Measurements from ENCODE around the gene AIP. TPM values are rescaled to one million over a fixed set of nuclear protein-coding genes. Genes with fewer than 3 reads are reported as not detected.
"Not testable (repeated sequence)": the region's sequence is repeated elsewhere in the genome, so short reads cannot be mapped to it uniquely, and the experiment has no call there.

Gene AIP
- polyA plus RNA-seq, 3 donors = 57.8 to 73.4 (median 65.9) TPM

DNA sequence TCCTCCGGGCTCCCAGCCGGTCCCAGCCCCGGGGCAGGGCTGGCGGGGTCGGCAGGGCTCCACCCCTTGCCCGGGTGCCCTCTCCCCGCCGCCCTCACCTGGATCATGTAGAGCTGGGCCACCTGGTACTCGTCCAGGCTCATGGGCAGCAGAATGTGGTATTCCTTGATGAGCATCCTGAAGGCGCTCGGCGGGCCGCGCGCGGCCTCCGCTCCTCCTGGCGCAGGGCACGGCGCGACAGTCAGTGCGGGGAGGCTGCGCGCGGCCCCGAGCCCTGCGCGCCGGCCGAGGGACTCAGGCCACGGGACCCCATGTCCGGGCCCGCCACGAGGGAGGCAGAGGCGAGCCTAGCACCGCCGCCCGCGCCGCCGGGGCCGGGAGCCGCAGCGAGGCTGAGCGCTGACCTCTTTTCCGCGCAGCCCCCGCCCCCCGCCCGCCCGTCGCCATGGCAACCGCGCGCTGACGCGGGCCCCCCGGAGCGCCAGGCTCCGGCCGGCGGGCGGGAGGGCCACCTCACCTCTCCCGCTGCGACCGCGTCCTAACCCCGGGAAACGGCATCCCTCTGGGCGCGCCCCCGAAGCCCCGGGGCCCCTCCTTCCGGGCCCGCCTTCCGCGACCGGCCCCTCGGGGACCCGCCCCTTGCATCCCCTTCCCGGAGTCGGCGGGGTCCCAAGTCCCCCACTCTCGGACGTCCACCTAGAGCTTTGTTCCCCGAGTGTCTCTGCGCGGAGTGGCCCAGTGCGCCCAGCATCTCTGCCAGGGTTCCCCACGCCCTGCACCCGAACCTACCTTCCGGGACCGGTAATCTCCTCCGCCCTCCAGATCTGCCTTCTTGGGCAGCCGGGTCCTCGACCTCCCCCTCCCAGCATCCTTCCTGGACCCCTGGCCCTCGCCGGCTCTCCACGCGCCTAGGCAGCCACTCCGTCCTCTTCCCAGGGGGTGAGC, 21.5 kb downstream of the AIP start:
- peak; percentile 27 for DNase-seq

DNA sequence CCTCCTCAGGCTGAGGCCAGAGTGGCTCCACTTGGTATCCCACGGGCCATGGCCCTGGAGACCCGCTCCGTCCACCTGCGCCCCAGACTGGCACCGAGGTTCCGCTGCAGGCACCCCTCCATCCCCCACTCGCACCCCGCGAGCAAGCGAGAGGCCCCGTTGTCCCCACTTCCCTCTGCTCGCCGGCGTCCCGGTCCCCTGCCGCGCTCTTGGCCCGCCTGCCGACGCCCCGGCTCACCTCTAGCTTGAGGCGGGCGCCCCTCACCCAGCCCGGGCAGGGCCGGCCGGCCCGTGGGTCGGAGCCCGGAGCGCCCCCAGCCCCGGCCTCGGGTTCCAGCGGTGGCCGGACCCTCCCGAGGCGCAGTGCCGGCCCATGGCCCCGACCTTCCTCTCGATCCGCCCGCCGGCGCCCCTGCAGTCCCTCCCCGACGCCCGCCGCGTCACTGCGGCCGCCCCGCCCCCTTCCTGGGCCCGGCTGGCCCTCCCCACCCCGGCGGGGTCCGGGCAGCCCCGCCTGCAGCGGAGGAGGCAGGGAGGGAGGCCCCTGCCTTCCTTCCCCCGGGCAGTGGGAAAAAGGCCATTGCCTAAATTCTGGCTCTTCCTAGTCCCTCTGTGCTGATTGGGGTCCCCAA, 22.2 kb downstream of the AIP start, which contains the start of gene PITPNM1:
TSS of gene PITPNM1 (minus strand) at position 414 of the 632 bp plus-strand sequence. CDS start 1,183 bp downstream, outside the sequence.
- peak; percentile 60 for DNase-seq

DNA sequence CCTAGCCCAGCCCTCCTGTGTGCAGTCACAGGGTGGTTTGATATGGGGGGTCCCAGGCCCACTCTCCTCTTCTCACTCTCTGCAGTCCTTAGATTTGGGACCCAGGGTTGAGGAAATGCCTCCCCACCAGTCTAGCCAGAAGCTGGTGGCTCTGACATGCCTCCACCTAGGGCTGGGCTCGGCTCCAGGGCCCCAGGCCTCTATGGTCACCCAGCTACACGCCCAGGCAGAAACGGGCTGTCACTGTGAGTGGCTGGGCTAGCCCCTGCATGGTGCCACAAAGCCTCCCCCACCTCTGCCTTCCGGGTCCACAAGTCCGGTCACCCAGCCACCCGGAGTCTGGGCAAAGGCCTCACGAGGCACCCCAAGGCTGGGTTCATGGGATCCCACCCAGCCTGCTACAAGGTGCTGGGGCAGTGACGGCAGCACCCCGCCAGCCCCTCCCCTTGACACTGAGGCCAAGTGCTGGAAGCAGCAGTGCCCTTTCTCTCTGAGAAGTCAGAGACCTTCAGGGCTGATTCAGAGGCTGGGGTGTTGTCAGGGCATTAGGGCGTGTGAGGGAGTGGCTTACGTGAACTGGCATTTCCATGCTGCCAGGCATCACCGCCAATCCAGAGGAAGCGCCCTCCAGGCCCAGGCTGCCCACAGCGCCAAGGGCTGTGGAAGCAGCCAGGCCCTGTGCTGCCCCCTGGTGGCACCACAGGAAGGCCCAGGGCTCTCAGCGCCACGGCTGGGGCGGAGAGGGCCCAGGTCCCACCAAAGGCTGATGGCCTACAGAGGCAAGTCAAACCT, 23.0 kb downstream of the AIP start:
- peak; percentile 84 for DNase-seq

DNA sequence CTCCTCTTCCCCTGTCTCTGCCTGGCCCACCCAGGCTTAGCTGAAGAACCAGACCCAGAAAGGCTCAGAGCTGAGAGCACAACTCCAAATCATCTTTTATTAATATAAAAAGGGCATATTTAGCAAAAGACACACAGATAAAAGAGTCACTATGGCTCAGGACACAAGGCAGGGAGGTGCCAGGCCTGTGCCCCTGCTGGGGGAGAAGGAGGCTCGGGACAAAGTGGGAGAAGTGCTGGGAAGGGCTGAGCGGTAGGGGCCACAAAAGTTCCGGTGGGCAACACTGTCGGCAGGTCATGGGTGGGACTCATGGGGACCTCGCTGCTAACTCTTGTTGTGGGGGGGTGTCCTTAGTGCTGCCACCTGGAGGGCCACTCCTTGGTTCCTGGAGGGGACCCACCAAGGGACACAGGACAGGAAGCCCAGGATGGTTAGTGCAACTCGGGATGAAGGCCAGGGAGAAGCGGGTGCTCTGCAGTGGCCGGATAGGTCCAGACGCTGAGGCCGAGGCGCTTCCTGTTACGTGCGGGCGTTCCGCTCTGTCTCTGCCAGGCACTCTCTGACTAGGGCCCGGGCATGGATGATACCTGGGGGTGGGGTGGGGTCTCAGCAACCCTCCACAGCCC, 23.7 kb downstream of the AIP start:
- DNase-seq = no peak

DNA sequence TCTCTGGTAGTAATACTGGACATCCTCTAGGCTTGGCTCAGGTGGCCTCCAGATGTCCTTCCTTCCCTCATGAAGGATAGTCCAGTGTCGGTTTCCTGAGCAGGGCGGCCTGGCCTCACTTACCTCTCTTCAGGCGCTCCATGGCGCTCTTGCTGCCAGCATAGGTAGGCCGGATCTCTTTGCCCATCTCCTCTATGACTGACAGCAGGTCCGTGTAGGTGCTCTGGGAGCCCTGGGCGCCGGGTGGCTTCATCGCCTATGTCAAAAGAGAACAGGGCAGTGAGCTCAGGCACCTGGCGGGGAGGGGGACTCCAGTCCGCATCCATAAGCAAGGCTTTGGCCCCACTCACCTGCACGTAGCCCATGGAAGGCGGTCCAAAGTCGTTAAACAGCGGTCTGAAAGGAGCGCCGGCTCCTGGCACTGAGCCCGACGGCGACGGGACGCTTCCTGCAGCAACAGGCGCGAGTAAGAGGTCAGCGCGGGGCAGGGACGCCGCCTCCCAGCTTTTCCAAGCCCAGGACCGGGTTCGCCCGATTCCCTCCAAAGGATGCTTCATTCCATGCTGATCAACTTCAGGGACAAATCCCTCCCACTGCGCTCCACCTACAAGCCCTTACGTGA, 24.5 kb downstream of the AIP start:
- no peak for DNase-seq

DNA sequence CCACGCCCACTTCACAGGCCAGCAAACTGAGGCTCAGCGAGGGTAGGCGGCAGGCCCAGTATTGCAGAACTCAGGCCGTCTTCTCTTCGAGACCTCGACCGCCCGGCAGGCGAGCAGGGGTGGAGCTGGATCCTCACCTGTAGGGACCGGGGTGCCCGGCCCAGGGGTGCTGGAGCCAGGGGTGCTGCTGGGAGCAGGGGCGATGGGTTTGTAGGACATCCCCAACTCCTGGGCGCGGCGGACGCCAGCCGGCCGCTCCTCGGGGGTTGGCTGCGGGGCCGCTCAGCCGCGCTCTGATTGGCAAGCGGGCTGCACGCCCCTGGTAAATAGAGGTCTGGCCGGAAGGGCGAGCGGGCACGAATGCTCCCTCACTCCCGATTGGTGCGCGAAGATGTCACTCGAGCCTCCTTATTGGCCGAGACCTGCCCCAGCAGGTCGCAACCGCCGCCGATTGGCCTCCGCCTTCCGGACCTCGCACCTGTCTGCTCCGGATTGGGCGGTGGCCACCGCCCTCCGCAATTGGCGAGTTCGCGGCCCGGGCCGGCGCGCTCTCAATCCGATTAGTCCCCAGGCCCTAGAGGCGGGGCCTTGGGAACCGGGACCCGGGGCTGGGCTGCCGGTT, 25.1 kb downstream of the AIP start, which contains the start of gene CDK2AP2:
TSS of gene CDK2AP2 (minus strand) at position 299 of the 622 bp plus-strand sequence. CDS start at position 219, 80 bp downstream.
- DNase-seq = peak; percentile 98

DNA sequence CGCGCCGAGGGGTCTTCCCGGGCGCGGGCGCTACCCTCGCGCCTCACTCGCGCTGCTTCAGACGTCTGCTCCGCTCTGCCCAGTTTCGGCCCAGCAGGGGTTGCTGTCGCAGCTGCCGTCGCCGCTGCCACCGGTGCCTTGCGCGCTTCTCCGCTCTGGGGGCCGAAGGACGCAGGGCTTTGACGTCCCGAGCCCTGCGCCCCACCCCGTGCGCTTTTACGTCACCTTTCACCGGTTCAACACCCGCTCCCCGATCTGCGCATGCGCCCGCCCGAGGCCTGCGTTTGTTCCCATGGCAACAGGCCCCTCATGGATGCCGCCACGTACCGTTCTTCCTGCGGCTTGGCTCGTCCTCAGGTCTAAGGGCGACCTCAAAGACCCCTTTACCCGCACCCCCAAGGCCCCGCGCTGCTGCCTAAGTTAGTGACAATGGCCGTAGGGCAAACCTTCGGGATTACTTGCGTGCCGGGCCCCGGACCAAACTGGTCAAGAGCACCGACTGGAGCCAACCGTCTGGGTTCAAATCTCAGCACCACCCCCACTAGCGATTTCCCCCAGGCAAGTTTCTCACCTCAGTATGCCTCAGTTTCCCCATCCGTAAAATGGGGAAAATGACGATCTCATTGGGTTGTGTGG, 25.8 kb downstream of the AIP start:
- DNase-seq = peak; percentile 96

DNA sequence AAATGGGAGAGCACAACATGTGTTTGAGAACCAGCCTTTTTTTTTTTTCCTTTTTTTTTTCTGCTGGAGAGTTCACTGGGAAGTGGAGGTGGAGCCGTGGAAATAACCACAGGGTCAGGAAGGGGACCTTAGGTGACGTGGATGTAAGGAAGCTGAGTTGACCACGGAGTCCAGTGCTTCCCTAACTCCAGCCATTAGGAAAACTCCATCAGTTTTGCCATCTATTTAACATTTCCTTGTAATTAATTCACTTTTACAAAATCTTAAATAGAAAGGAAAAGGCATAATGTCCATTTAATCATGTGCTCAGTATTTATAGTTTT, 27.2 kb downstream of the AIP start:
- no peak for DNase-seq

DNA sequence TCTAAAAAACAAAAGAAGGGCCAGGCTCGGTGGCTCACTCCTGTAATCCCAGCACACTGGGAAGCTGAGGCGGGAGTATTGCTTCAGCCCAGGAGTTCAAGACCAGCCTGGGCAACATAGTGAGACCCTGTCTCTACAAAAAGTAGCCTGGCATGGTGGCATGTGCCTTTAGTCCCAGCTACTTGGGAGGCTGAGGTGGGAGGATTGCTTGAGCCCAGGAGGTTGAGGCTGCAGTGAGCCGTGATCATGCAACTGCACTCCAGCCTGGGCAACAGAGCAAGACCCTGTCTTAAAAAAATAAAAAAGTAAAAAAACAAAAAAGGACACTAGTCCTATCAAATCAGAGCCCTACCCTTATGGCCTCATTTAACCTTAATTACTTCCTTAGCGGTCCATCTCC, 28.7 kb downstream of the AIP start:
- DNase-seq = not testable (repeated sequence)

DNA sequence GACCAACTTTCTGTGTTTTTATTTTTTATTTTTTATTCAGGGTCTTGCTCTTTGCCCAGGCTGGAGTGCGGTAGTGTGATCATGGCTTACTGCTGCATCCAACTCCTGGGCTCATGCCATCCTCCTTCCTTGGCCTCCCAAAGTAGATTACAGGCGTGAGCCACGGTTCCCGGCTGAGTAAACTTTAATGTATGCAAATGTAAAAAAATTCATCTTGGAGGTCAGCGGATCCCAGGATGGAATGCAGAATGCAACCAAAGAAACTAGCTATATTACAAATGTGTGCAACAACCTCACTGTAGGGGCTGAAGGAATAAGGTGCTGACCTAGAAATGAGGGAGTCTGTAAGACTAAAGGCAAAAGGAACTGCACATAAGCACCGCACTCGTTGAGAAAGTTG, 31.3 kb downstream of the AIP start:
- DNase-seq = no peak

DNA sequence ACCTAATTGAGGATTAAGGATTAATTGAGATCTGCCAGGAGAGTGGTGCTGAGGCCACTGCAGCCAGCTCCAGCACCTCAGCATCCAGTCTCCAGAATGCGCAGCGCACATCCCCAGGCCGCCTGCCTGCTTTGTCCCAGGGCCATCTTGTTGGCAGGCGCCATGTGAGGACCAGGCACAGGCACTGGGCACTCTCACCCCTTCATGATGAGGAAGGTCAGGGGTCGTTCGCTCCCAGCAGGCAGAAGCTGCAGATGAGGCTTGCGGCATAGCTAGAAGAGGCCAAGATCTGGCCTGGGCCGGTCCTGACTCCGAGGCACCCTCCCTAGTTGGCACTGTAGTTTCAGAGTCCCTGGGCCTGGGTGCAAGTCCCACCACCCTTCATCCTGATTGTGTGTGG, 34.0 kb downstream of the AIP start:
- DNase-seq = no peak

DNA sequence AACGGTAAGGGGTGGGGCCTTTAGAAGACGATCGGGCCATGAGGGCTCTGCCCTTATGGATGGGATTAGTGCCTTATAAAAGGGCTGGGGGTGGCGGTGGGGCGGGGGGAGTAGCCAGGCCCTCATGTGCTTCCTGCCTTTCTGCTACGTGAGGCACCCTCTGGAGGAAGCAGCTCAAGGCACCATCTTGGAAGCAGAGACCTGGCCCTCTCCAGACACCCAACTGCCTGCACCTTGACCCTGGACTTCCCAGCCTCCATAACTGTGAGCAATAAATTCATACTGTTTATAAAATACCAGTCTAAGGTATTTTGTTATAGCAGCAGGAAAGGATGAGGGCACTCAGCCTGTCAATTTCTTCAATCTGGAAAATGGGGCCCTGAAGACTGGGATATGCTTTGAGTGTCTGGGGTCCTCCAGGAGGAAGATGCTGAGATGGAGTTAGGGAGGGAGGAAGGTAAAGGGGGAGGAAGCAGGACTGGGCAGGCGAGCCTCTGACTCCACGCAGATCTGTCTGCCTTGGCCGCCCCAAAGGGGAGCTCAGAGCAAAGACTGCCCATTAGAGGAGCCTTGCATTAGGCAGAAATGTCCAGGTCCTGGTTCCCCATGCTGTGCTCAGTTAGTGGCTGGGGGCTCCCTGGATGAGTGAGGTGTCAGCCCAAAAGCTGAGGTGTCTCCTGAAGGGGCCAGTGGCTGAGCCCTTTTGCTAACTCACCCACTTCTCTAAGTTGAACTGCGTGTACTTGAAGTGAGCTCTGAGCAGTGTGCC, 35.1 kb downstream of the AIP start:
- no peak for DNase-seq

DNA sequence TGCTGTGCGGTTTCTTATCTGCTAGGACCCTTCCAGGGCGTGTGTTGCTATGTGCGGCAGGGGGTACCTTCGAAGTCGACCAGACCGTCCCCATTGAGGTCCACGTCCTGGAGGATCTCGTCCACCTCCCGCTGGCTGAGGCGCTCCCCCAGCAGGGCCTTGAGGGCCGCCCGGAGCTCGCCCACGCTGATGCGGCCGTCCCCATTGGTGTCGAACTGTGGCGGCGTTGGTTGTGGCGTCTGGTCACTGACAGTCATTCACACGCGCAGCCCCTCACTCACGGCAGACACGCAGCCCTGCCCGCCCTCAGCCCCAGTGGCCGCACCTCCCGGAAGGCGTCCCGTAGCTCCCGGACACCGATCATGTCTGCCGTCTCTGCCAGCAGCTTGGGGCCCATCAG, 36.9 kb downstream of the AIP start:
- no peak for DNase-seq

DNA sequence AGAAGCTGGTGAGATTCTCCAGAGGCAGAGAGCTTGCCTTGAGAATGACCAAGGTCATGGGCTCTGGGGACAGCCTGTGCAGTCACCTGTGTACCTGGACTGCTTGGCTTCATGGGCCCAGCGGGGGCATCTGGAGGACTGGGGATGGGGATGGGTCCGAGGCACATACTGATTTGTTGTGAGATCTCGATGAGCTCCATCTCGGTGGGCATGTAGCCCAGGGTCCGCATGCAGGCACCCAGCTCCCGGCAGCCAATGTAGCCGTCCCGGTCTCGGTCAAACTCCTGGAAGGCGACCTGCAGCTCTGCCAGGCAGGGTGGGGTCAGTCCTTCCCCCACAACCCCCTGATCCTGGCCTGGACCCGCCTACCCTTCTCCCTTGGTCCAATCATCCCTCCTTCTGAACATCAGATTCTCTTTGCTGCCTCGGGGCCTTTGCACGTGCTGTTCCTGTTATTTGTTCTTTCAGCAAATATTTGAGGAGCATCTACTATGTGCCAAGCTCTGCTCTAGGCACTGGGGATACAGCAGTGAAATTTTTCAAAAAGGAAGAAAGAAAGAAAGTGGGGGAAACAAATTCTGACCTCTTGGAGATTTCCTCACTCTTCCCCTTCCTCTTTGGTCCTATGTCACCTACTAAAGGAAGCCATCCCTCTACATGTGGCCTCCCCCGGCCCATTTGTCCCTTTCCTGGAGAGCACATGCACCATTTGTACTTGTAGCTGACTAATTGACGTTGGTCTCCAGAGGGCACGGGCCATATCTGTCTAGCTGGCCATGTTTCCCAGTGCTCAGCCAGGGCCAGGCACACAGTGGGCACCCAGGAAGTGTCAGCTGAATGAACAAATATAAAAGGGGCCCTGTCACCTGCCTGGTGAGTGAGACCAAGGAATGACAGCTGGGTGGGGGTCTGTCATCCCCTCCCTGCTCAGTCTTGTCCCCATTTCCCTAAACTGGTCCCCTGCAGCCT, 38.3 kb downstream of the AIP start:
- DNase-seq = no peak

DNA sequence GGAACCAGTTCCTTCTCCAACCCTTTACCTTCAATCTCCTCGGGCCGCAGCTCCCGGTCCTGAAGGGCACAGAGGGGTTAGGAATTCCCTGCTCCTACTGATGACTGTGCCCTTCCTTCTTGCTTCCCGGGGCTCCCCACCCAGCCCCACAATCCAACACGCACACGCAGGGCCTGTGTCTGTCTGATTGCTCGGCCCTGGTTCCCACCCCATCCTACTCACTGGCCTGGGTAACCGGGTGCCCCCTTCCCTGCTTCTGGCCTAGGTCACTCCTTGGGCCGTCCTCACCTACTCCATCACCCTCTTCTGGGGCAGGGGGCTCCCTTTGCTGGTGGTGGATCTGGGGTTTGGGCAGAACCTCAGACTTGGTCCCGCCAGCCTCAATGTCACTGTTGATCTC, 39.1 kb downstream of the AIP start:
- DNase-seq = no peak

DNA sequence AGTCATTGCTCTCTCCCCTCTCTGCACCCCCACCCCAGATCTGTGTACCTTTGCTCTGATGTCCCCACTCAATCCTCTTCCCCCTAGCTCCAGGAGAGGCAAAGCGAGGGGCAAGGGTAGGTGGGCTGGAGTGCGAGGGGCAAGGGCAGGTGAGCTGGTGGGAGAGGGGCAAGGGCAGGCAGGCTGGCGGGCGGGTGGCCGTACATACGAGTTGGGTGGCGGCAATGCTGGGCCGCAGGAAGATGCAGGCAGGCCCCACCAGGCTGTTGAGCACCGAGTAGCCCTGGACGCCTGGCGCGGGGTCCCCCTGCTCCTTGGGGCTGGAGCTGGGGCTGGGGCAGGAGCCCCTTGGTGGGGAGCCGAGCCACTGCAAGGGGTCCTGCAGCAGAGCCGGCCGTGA, 39.5 kb downstream of the AIP start:
- DNase-seq = no peak

DNA sequence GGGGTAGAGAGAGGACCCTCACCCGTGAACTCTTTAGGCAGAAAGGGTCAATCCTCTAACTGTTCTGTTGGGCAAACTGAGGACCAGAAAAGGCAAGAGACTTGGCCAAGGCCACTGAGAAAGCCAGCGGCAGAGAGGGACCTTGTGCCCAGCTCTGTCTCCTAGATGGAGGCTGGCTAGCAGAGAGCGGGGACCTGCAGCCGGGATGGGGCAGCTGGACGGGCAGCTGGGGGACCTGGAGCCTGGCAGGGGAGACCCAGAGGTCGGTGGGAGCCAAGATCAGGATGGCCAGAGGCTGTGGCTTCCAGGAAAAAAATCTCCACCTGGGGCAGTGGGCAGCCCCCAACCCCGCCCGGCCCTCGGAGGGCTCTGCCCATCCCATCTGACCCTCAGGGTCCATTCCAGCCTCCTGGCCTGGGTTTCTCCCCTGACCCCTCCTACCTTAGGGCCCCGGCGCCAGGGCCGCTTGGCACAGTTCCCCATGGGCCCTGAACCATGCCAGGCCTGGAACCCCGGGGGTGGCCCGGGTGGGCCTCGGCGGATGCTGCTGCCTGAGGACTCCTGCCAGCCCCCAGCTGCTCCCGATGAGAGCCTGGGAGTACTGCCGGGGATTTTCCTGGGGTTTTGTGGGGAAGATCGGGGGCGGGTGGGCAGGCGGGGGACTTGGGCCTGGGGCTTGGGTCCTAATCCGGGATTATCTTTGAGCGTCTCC, 40.2 kb downstream of the AIP start, which contains the start of gene CABP2:
TSS of gene CABP2 (minus strand) at position 603 of the 712 bp plus-strand sequence. CDS start at position 483, 120 bp downstream.
- DNase-seq = no peak

Measured in renal pelvis (tissue), 4 donors.